Measurements from ENCODE around the gene GRIP1. TPM values are rescaled to one million over a fixed set of nuclear protein-coding genes. Genes with fewer than 3 reads are reported as not detected.

The GRIP1 gene
- total RNA-seq, 1 experiment from 2014 or later = 22.5 TPM

- Mint-ChIP-seq H3K4me1 (peaks cover 51% of the 10 kb centered on the region), H3K27ac (no peak overlapping the region), H3K4me3 (no peak overlapping the region), H3K27me3 (ENCODE audit: low read depth) (no peaks in the 10 kb centered on the region), H3K9me3 (no peaks in the 10 kb centered on the region), H3K36me3 (no peaks in the 10 kb centered on the region)
- ATAC-seq (peak; percentile 55), DNase-seq (ENCODE audit: low spot score) (no peak)
- no peak for TF ChIP-seq CREM (CRISPR knock-in tag; IDR thresholded peaks at IDR 0.05)
- TF ChIP-seq ZNF416 (CRISPR knock-in tag; IDR thresholded peaks at IDR 0.05) = no peak
- TF ChIP-seq MYBL2 (CRISPR knock-in tag; IDR thresholded peaks at IDR 0.05) = no peak
- no peak for TF ChIP-seq ETV6 (CRISPR knock-in tag; IDR thresholded peaks at IDR 0.05)
- TF ChIP-seq IRF2 (CRISPR knock-in tag; IDR thresholded peaks at IDR 0.05; ENCODE audit: borderline replicate concordance, low read depth) = no peak
- TF ChIP-seq HMGXB4 (CRISPR knock-in tag; IDR thresholded peaks at IDR 0.05) = no peak
- TF ChIP-seq FOXP1 (CRISPR knock-in tag; IDR thresholded peaks at IDR 0.05; ENCODE audit: borderline replicate concordance) = no peak
- no peak for TF ChIP-seq NR2C2 (CRISPR knock-in tag; IDR thresholded peaks at IDR 0.05)
- CTCF ChIA-PET = no interaction called here
- POLR2A ChIA-PET = interaction anchor here (0.7 kb wide), 1 partner anchor 390 kb away, joined by 3 read pairs; no protein-coding TSS in a partner anchor
Observed at GRCh38 chr12:66679461-66680084, 697 bp upstream of the GRIP1 start.

- no peak for ATAC-seq
- Mint-ChIP-seq H3K4me3 (no peak overlapping the region), H3K4me1 (peaks cover 47% of the 10 kb centered on the region), H3K27ac (no peak overlapping the region), H3K9me3 (no peaks in the 10 kb centered on the region), H3K27me3 (ENCODE audit: low read depth) (no peaks in the 10 kb centered on the region), H3K36me3 (no peaks in the 10 kb centered on the region)
- ChIA-PET CTCF (no interaction called here), POLR2A (no interaction called here)
- DNase-seq (ENCODE audit: low spot score) = no peak
- TF ChIP-seq ETV6 (CRISPR knock-in tag; IDR thresholded peaks at IDR 0.05) (no peak), E2F4 (CRISPR knock-in tag; IDR thresholded peaks at IDR 0.05; ENCODE audit: borderline replicate concordance, low read depth) (no peak), E2F1 (CRISPR knock-in tag; IDR thresholded peaks at IDR 0.05) (no peak), ZBTB21 (CRISPR knock-in tag; IDR thresholded peaks at IDR 0.05; ENCODE audit: borderline replicate concordance) (no peak), ZNF416 (CRISPR knock-in tag; IDR thresholded peaks at IDR 0.05) (no peak), NR2C2 (CRISPR knock-in tag; IDR thresholded peaks at IDR 0.05) (no peak), IRF1 (CRISPR knock-in tag; IDR thresholded peaks at IDR 0.05) (no peak), ZNF281 (CRISPR knock-in tag; IDR thresholded peaks at IDR 0.05) (no peak), NR1H2 (CRISPR knock-in tag; IDR thresholded peaks at IDR 0.05) (no peak), OVOL2 (CRISPR knock-in tag; IDR thresholded peaks at IDR 0.05; ENCODE audit: borderline replicate concordance) (no peak), MYBL2 (CRISPR knock-in tag; IDR thresholded peaks at IDR 0.05) (no peak), ZNF263 (CRISPR knock-in tag; IDR thresholded peaks at IDR 0.05; ENCODE audit: low read depth) (no peak), ZNF425 (CRISPR knock-in tag; conservative IDR thresholded peaks at IDR 0.05) (no peak)
Observed at GRCh38 chr12:66676241-66676640, 2.6 kb downstream of the GRIP1 start.

All from WTC11 (cell line).